ENCODE data around the gene PAX7. TPM values are rescaled to one million over a fixed set of nuclear protein-coding genes. Genes with fewer than 3 reads are reported as not detected.

Gene PAX7
- polyA plus RNA-seq, 1 donor from 2014 or later, result not detected

GRCh38 chr1:18750600-18750999 lies 120.0 kb downstream of the PAX7 start:
- Histone ChIP-seq H3F3A (ENCODE audit: insufficient read depth, low read length, poor library complexity, severe bottlenecking) (no peaks in the 10 kb centered on the region), H2AFZ (ENCODE audit: low read depth, low read length) (no peak overlapping the region), H3K4me3 (ENCODE audit: low read length) (no peak overlapping the region), H3K9me2 (ENCODE audit: insufficient read depth, low read length) (no peaks in the 10 kb centered on the region), H3K36me3 (ENCODE audit: insufficient read depth, low read length) (no peaks in the 10 kb centered on the region), H4K20me1 (ENCODE audit: insufficient read depth) (no peaks in the 10 kb centered on the region), H3K9ac (ENCODE audit: low read length) (no peak overlapping the region), H3K27ac (ENCODE audit: low read length) (no peak overlapping the region), H3K9me3 (ENCODE audit: low read length) (peaks cover 5% of the 10 kb centered on the region), H3K27me3 (ENCODE audit: insufficient read depth, low read depth, low read length) (no peaks in the 10 kb centered on the region), H3K79me2 (replicated peaks; ENCODE audit: insufficient read depth, low read length) (no peaks in the 10 kb centered on the region), H3K4me2 (ENCODE audit: low read length) (no peak overlapping the region)
- TF ChIP-seq POLR2AphosphoS5 (IDR thresholded peaks at IDR 0.05) (no peak), REST (IDR thresholded peaks at IDR 0.05; ENCODE audit: borderline replicate concordance) (no peak), SMC3 (conservative IDR thresholded peaks at IDR 0.05; ENCODE audit: poor library complexity) (no peak), EP300 (conservative IDR thresholded peaks at IDR 0.05; ENCODE audit: poor library complexity, severe bottlenecking) (no peak), RAD21 (conservative IDR thresholded peaks at IDR 0.05) (no peak), TAF1 (IDR thresholded peaks at IDR 0.05; ENCODE audit: low read depth) (no peak), CTCF (IDR thresholded peaks at IDR 0.05; ENCODE audit: poor library complexity, severe bottlenecking) (no peak), MXI1 (conservative IDR thresholded peaks at IDR 0.05; ENCODE audit: poor library complexity, severe bottlenecking) (no peak)

GRCh38 chr1:18751425-18751824 lies 120.8 kb downstream of the PAX7 start:
- Histone ChIP-seq H3K4me2 (ENCODE audit: low read length) (no peak overlapping the region), H3K27me3 (ENCODE audit: insufficient read depth, low read depth, low read length) (no peaks in the 10 kb centered on the region), H3K9me2 (ENCODE audit: insufficient read depth, low read length) (no peaks in the 10 kb centered on the region), H3F3A (ENCODE audit: insufficient read depth, low read length, poor library complexity, severe bottlenecking) (no peaks in the 10 kb centered on the region), H3K79me2 (replicated peaks; ENCODE audit: insufficient read depth, low read length) (no peaks in the 10 kb centered on the region), H3K4me3 (ENCODE audit: low read length) (no peak overlapping the region), H3K27ac (ENCODE audit: low read length) (no peak overlapping the region), H3K9me3 (ENCODE audit: low read length) (peaks cover 5% of the 10 kb centered on the region), H3K9ac (ENCODE audit: low read length) (no peak overlapping the region), H3K36me3 (ENCODE audit: insufficient read depth, low read length) (no peaks in the 10 kb centered on the region), H2AFZ (ENCODE audit: low read depth, low read length) (no peak overlapping the region), H4K20me1 (ENCODE audit: insufficient read depth) (no peaks in the 10 kb centered on the region)
- TF ChIP-seq CTCF (IDR thresholded peaks at IDR 0.05; ENCODE audit: poor library complexity, severe bottlenecking), result no peak
- no peak for TF ChIP-seq EP300 (conservative IDR thresholded peaks at IDR 0.05; ENCODE audit: poor library complexity, severe bottlenecking)
- no peak for TF ChIP-seq EZH2 (IDR thresholded peaks at IDR 0.05; ENCODE audit: borderline replicate concordance, insufficient read depth, low read length, poor library complexity, severe bottlenecking)
- TF ChIP-seq TAF1 (IDR thresholded peaks at IDR 0.05; ENCODE audit: low read depth), result no peak
- TF ChIP-seq MXI1 (conservative IDR thresholded peaks at IDR 0.05; ENCODE audit: poor library complexity, severe bottlenecking), result no peak
- TF ChIP-seq SMC3 (conservative IDR thresholded peaks at IDR 0.05; ENCODE audit: poor library complexity), result no peak
- TF ChIP-seq REST (IDR thresholded peaks at IDR 0.05; ENCODE audit: borderline replicate concordance), result no peak
- no peak for TF ChIP-seq RAD21 (conservative IDR thresholded peaks at IDR 0.05)
- TF ChIP-seq POLR2AphosphoS5 (IDR thresholded peaks at IDR 0.05), result no peak
